Neutrophil (primary cell): ENCODE results near the gene KHDRBS2.

Experiments
- H3K27ac ChIP-seq: fragments of 200-600 bp; sonication (generic); 2 replicates; pipeline ENCODE4 v1.5.1; 2016; ENCODE audit warnings: mild to moderate bottlenecking, moderate library complexity
- H3K27me3 ChIP-seq: fragments of 200-600 bp; sonication (generic); 2 replicates; pipeline ENCODE4 v1.6.0; 2016; ENCODE audit warnings: mild to moderate bottlenecking
- H3K36me3 ChIP-seq: fragments of 200-600 bp; sonication (generic); 2 replicates; pipeline ENCODE4 v1.5.1; 2017
- H3K4me1 ChIP-seq, 2 experiments: fragments of 200-600 bp in 1 of 2; sonication (generic) in 1 of 2; 1 replicate in 1 of 2; 2 replicates in 1 of 2; pipeline versions ENCODE4 v1.5.1 to v1.6.1; 2013 to 2016; ENCODE audit warnings: low read depth in 1 of 2, low read length in 1 of 2, mild to moderate bottlenecking in 1 of 2, moderate library complexity in 1 of 2; ENCODE audit not compliant: control insufficient read depth in 1 of 2, insufficient read depth in 1 of 2
- H3K4me3 ChIP-seq, 2 experiments: fragments of 200-600 bp in 1 of 2; sonication (generic) in 1 of 2; 1 replicate in 1 of 2; 2 replicates in 1 of 2; pipeline ENCODE4 v1.5.1; 2013 to 2016; ENCODE audit warnings: low read depth in 1 of 2, low read length in 1 of 2, mild to moderate bottlenecking in 1 of 2, moderate library complexity in 1 of 2
- H3K9me3 ChIP-seq: fragments of 200-600 bp; sonication (generic); 2 replicates; pipeline ENCODE4 v1.5.1; 2016
- CTCF ChIP-seq: fragments of 200-600 bp; sonication (generic); IDR thresholded peaks from 2 replicates; pipeline ENCODE4 v1.5.1; 2016; ENCODE audit warnings: antibody characterized with exemption

KHDRBS2 gene

GRCh38 chr6:61977947-61978346 is 308.1 kb downstream of the KHDRBS2 start:
- TF ChIP-seq CTCF = no peak

GRCh38 chr6:61977099-61977498 is 308.9 kb downstream of the KHDRBS2 start:
- Histone ChIP-seq H3K4me3 (no peak overlapping the region), H3K27ac (no peak overlapping the region), H3K9me3 (no peaks in the 10 kb centered on the region), H3K27me3 (no peaks in the 10 kb centered on the region), H3K36me3 (no peaks in the 10 kb centered on the region), H3K4me1 (no peaks in the 10 kb centered on the region)
- no peak for TF ChIP-seq CTCF

More at GRCh38 chr6:61977947-61978346, 308.1 kb downstream of the KHDRBS2 start:
- Histone ChIP-seq H3K9me3 (no peaks in the 10 kb centered on the region), H3K36me3 (no peaks in the 10 kb centered on the region), H3K4me1 (no peaks in the 10 kb centered on the region), H3K27ac (no peak overlapping the region), H3K27me3 (no peaks in the 10 kb centered on the region), H3K4me3 (no peak overlapping the region)

GRCh38 chr6:61959196-61959595 is 326.8 kb downstream of the KHDRBS2 start:
- Histone ChIP-seq H3K4me3 (no peak overlapping the region), H3K4me1 (no peaks in the 10 kb centered on the region), H3K36me3 (no peaks in the 10 kb centered on the region), H3K9me3 (no peaks in the 10 kb centered on the region), H3K27me3 (no peaks in the 10 kb centered on the region), H3K27ac (no peak overlapping the region)
- no peak for TF ChIP-seq CTCF

GRCh38 chr6:61953851-61954250 is 332.2 kb downstream of the KHDRBS2 start:
- H3K27ac ChIP-seq = no peak overlapping the region
- H3K9me3 ChIP-seq = no peaks in the 10 kb centered on the region
- no peaks in the 10 kb centered on the region for H3K36me3 ChIP-seq
- H3K27me3 ChIP-seq = no peaks in the 10 kb centered on the region
- no peak overlapping the region for H3K4me3 ChIP-seq
- H3K4me1 ChIP-seq = no peaks in the 10 kb centered on the region
- TF ChIP-seq CTCF = no peak

- H3K27me3 ChIP-seq = no peaks in the 10 kb centered on the region
- no peak overlapping the region for H3K4me3 ChIP-seq
- H3K36me3 ChIP-seq = no peaks in the 10 kb centered on the region
- no peak overlapping the region for H3K27ac ChIP-seq
- no peak for TF ChIP-seq CTCF
- H3K9me3 ChIP-seq = no peaks in the 10 kb centered on the region
- no peaks in the 10 kb centered on the region for H3K4me1 ChIP-seq
Observed at GRCh38 chr6:61951586-61951985, 334.4 kb downstream of the KHDRBS2 start.

GRCh38 chr6:61950811-61951210 is 335.2 kb downstream of the KHDRBS2 start:
- Histone ChIP-seq H3K4me3 (no peak overlapping the region), H3K27me3 (no peaks in the 10 kb centered on the region), H3K9me3 (no peaks in the 10 kb centered on the region), H3K27ac (no peak overlapping the region), H3K36me3 (no peaks in the 10 kb centered on the region), H3K4me1 (no peaks in the 10 kb centered on the region)
- TF ChIP-seq CTCF = no peak
